HG03060 (cell line): ENCODE results near the gene NPIPB4.
"Not testable (repeated sequence)": the region's sequence is repeated elsewhere in the genome, so short reads cannot be mapped to it uniquely, and the experiment has no call there.

Experiments used
- ATAC-seq: cut with Tn5 transposase; IDR thresholded peaks from one replicate; pipeline ENCODE4 v1.9.1; 2021; ENCODE audit warnings: low read depth, moderate number of reproducible peaks; ENCODE audit not compliant: unreplicated experiment

Gene NPIPB4

DNA sequence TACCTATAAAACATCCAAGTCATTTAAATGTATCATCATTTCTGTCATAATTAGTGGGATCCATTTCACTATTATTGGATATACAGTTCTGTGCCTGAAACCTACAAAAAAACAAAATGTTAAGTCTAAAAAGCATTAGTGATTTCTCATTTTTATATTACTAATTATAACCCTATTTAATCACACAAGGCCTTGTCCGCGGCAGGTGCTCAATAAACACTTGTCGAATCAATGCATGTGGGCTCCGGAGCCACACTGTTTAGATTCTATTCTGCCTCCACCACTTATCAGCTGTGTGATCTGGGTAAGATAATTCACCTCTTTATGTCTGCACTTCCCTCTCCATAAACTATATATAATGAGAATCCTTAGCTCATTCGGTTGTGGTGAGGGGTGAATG, at the start of gene NPIPB4:
NPIPB4 (minus strand) TSS at position 101 of the 400 bp plus-strand sequence. CDS start 378 bp downstream, outside the sequence.
- ATAC-seq, result not testable (repeated sequence)

DNA sequence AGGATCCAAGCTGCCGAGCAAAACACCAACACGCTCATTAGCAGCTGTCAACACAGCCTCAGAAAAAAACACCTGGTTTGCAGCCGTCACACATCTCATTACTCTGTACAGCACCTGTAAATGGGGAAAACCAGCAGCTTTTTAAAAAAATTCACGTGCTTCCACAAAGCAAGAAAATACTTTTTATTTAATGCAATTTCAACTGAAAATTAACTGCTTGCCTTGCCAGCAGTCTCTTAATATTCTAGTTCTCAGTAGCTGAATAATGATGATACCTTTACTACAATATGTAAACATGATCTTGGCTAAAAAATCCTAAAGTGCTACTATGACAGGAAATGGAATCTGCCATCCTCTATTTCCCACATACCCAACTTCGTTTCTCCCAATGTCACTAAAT, 41.4 kb upstream of the NPIPB4 start:
- ATAC-seq, result not testable (repeated sequence)

DNA sequence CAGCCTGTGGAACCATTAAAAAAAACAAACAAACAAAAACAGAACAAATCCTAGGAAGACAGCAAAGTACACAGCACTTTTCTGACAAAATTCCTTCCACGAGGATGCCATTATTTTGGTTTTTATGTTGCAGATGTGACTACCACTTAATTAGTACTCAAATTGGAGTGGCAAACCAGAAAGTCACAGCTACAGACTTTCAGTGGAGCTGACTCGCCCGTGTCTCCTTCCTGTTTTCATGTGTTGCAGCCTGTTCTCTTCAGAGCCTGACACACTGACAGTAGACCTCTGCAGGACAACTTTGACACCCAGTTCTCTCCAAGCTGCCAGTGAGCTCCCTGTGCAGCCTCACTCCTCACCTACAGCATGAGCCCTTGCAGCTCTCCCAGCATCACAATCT, 24.4 kb upstream of the NPIPB4 start:
- not testable (repeated sequence) for ATAC-seq

DNA sequence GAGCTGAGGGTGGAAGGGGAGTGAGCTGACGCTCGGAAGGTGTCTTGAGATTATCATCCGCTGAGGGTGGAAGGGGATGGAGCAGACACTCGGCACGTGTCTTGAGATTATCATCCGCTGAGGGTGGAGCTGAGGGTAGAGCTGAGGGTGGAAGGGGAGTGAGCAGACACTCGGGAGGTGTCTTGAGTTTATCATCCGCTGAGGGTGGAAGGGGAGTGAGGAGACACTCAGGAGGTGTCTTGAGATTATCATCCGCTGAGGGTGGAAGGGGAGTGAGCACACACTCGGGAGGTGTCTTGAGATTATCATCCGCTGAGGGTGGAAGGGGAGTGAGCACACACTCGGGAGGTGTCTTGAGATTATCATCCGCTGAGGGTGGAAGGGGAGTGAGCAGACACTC, 20.4 kb downstream of the NPIPB4 start:
- not testable (repeated sequence) for ATAC-seq

GRCh38 chr16:21836334-21836733, 21.2 kb downstream of the NPIPB4 start:
- ATAC-seq, result not testable (repeated sequence)

- not testable (repeated sequence) for ATAC-seq
Measured at GRCh38 chr16:21835747-21836146, 21.8 kb downstream of the NPIPB4 start.

GRCh38 chr16:21834211-21834610, 23.3 kb downstream of the NPIPB4 start:
- ATAC-seq, result not testable (repeated sequence)

DNA sequence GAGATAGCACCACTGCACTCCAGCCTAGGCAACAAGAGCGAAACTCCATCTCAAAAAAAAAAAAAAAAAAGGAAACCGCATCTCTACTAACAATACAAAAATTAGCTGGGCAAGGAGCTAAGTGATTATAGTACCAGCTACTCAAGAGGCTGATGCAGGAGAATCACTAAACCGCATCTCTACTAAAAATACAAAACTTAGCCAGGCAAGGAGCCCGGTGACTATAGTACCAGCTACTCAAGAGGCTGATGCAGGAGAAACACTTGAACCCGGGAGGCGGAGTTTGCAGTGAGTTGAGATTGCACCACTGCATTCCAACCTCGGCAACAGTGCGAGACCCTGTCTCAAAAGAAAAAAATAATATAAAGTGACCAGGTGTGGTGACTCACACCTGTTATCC, 27.6 kb downstream of the NPIPB4 start:
- ATAC-seq, result not testable (repeated sequence)

DNA sequence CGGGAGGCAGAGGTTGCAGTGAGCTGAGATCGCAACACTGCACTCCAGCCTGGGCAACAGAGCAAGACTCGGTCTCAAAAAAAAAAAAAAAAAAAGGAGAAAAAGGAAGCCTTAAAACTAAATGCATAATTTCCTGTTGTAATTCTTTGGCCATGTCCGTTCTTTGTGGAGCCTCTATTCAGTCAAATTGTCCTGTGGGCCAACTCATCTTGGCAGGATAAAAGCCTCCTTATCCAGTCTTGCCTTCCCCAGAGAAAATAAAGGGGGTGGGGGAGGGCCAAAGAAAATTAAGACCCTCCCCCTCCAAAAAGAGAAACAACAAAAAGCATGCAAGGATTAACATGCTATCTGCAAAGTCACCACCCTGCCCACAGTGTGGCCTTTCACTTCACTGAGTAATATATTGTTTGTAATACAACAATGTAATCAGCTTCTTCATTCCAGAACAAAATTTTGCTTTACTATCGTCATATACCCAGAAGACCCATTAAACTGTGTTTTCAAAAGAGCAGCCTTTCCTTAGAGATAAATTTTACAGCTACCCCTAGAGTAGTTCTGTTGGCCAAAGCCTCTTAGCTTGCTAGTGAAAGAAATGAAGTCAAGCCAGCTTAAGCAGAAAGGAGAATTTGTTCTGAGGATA, 31.4 kb downstream of the NPIPB4 start:
- not testable (repeated sequence) for ATAC-seq

- not testable (repeated sequence) for ATAC-seq
Measured at GRCh38 chr16:21825526-21825925, 32.0 kb downstream of the NPIPB4 start.

DNA sequence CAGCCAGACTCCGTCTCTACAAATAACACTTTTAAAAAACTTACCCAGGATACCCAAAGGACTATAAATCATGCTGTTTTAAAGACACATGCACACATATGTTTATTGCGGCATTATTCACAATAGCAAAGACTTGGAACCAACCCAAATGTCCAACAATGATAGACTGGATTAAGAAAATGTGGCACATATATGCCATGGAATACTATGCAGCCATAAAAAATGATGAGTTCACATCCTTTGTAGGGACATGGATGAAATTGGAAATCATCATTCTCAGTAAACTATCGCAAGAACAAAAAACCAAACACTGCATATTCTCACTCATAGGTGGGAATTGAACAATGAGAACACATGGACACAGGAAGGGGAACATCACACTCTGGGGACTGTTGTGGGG, 34.3 kb downstream of the NPIPB4 start:
- ATAC-seq, result not testable (repeated sequence)

- ATAC-seq, result not testable (repeated sequence)
Measured at GRCh38 chr16:21820908-21821465, 36.6 kb downstream of the NPIPB4 start.

- peak; percentile 57 for ATAC-seq
Measured at GRCh38 chr16:21820028-21820907, 37.3 kb downstream of the NPIPB4 start.

- ATAC-seq, result not testable (repeated sequence)
Measured at GRCh38 chr16:21819617-21820016, 37.9 kb downstream of the NPIPB4 start.

DNA sequence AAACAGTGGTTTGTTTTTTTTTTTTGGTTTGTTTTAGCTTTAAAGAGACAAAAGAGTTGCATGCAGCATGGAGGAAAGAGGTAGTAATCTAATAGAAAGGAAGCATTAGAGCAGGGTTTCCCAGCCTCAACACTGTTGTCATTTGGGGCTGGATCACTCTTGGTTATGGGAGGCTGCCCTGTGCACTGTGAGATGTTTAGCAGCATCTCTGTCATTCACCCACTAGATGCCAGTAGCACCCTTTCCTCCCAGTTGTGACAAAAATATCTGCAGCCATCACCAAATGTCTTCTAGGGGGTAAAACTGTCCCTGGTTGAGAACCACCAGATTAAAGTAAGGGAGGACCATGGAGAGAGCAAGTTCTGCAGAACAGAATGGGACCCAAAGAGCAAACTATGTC, 40.5 kb downstream of the NPIPB4 start:
- ATAC-seq, result not testable (repeated sequence)

- not testable (repeated sequence) for ATAC-seq
Measured at GRCh38 chr16:21815694-21816093, 41.9 kb downstream of the NPIPB4 start.

DNA sequence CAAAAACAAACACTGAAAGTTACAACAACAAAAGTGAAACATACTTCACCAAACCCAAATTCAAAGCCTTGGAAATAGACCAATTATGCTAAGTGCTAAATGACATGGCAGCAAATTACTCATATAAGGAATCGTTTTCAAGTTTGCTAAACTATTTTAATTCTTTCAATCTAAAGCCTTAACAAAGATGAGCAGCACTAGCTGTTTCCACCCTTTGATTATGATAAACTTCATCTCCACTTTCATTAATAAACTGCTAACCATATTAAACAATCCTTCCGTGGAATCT, 55.2 kb downstream of the NPIPB4 start:
- ATAC-seq, result not testable (repeated sequence)

DNA sequence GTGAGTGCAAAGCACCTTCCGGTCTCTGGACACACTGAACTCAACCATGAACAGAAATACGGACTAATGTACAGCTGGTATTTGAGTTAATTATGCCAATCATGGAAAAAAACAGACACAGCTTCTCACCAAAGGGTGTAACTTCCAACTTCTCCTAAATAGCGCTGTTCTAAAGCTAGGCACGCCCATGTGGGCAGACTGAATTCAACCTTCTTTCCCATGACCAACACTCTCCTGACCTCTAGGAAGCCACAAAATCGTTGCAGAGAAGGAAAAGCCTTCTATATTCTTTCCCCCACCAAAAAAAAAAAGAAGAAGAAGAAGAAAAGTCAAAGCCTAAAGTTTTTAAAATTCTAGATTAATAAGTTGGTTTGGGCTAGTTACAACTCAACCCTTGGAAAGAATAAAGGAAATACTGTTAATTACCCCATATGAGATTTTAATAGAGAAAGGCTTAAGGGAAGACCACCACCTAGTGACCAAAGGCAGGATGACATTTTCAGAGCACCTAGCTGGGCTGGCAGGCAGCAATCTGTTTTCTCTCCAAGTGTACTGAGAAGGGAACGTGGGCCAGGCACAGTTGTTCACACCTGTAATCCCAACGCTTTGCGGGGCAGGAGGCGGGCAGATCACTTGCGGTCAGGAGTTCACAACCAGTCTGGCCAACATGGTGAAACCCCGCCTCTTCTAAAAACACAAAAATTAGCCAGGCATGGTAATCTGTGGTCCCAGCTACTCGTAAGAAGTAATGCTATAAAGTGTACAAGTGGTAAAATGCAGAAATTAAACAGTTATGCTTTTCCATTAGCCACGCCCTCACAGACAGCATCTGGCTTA, 55.8 kb downstream of the NPIPB4 start:
- not testable (repeated sequence) for ATAC-seq

GRCh38 chr16:21798601-21799000, 59.0 kb downstream of the NPIPB4 start:
- ATAC-seq, result not testable (repeated sequence)

GRCh38 chr16:21793310-21793709, 64.2 kb downstream of the NPIPB4 start:
- not testable (repeated sequence) for ATAC-seq
